Measurements from ENCODE around the gene NPB. TPM values are rescaled to one million over a fixed set of nuclear protein-coding genes. Genes with fewer than 3 reads are reported as not detected.

Gene NPB
- total and polyA plus RNA-seq, 9 donors: 0.43 to 3.1 (median 1.3) TPM

- 27 to 35% (median 27%) methylated on average over 23 of the region's 23 CpGs for WGBS, 3 donors
- no peak for TF ChIP-seq EP300 (IDR thresholded peaks at IDR 0.05)
- no peak for TF ChIP-seq CTCF (IDR thresholded peaks at IDR 0.05)
- TF ChIP-seq POLR2A (IDR thresholded peaks at IDR 0.05): no peak
- Histone ChIP-seq H3K36me3 (no peaks in the 10 kb centered on the region), H3K4me1 (ENCODE audit: insufficient read depth) (peaks cover 10% of the 10 kb centered on the region), H3K27me3 (no peaks in the 10 kb centered on the region), H3K4me3 (no peak overlapping the region), H3K9me3 (no peaks in the 10 kb centered on the region), H3K27ac (no peak overlapping the region)
- intact Hi-C loops (cut with DNase I): no loop called here
- DNase-seq: peak in 4 of 5 donors; percentile 35 to 71 (median 52)
These were observed 34.7 kb upstream of the NPB start for GRCh38 chr17:81867170-81867990.

- no peaks in the 10 kb centered on the region for H3K27me3 ChIP-seq
- no peaks in the 10 kb centered on the region for H3K36me3 ChIP-seq
- no peak for TF ChIP-seq CTCF (IDR thresholded peaks at IDR 0.05)
- TF ChIP-seq EP300 (IDR thresholded peaks at IDR 0.05): no peak
- TF ChIP-seq POLR2A (IDR thresholded peaks at IDR 0.05): no peak
- intact Hi-C loops (cut with DNase I): no loop called here
- DNase-seq: peak in 2 of 5 donors; percentile 44 to 55
- no peak overlapping the region for H3K4me3 ChIP-seq
- WGBS, 3 donors: 35 to 50% (median 35%) methylated on average over 18 to 28 of the region's 28 CpGs
- H3K9me3 ChIP-seq: no peaks in the 10 kb centered on the region
- peaks cover 12% of the 10 kb centered on the region for H3K4me1 ChIP-seq (ENCODE audit: insufficient read depth)
- peak overlapping the region in 1 of 2 donors; percentile 18 for H3K27ac ChIP-seq
These were observed 33.9 kb upstream of the NPB start for GRCh38 chr17:81867991-81868673.

- no peaks in the 10 kb centered on the region for H3K9me3 ChIP-seq
- TF ChIP-seq POLR2A (IDR thresholded peaks at IDR 0.05) (no peak), EP300 (IDR thresholded peaks at IDR 0.05) (no peak), CTCF (IDR thresholded peaks at IDR 0.05) (no peak)
- no peak overlapping the region for H3K4me3 ChIP-seq
- WGBS, 3 donors: 34 to 37% (median 37%) methylated on average over 29 to 30 of the region's 30 CpGs
- peak overlapping the region in 1 of 2 donors; percentile 95 for H3K27ac ChIP-seq
- peak; percentile 61 to 75 (median 62) for DNase-seq
- H3K4me1 ChIP-seq (ENCODE audit: insufficient read depth): peaks cover 12% of the 10 kb centered on the region
- H3K36me3 ChIP-seq: no peaks in the 10 kb centered on the region
- H3K27me3 ChIP-seq: no peaks in the 10 kb centered on the region
- intact Hi-C loops (cut with DNase I): no loop called here
These were observed 33.3 kb upstream of the NPB start for GRCh38 chr17:81868674-81869220.

GRCh38 chr17:81869221-81870130, 32.6 kb upstream of the NPB start:
- H3K4me1 ChIP-seq (ENCODE audit: insufficient read depth): peaks cover 12% of the 10 kb centered on the region
- peak; percentile 41 to 78 (median 64) for DNase-seq
- H3K27ac ChIP-seq: peak overlapping the region; percentile 87 to 95

More at GRCh38 chr17:81869221-81870130, 32.6 kb upstream of the NPB start:
- Histone ChIP-seq H3K27me3 (no peaks in the 10 kb centered on the region), H3K9me3 (no peaks in the 10 kb centered on the region), H3K4me3 (peak overlapping the region; percentile 90), H3K36me3 (no peaks in the 10 kb centered on the region)
- WGBS, 3 donors: 20 to 34% (median 20%) methylated on average over 41 to 52 of the region's 52 CpGs
- peak; percentile 85 to 88 (median 88) for TF ChIP-seq CTCF (IDR thresholded peaks at IDR 0.05)
- TF ChIP-seq EP300 (IDR thresholded peaks at IDR 0.05): no peak
- intact Hi-C loops (cut with DNase I): no loop called here

Measured in ovary (tissue), 9 donors.